OCI-LY7 (cell line): ENCODE measurements around the gene SH3RF3.

ENCODE experiments used
- EZH2phosphoT487 ChIP-seq: fragments of 200-600 bp; sonication (generic); IDR thresholded peaks from 2 replicates; pipeline ENCODE4 v1.6.1; 2018; ENCODE audit warnings: low read depth, borderline replicate concordance, mild to moderate bottlenecking, mixed run types, antibody characterized with exemption, low read length, moderate library complexity, mixed read lengths
- TF ChIP-seq, protein P1 (sequence below): fragments of 200-600 bp; sonication (generic); conservative IDR thresholded peaks from 2 replicates; pipeline ENCODE4 v1.5.1; 2014; ENCODE audit warnings: mild to moderate bottlenecking, antibody characterized with exemption, low read length, moderate library complexity, mixed read lengths

DNA sequence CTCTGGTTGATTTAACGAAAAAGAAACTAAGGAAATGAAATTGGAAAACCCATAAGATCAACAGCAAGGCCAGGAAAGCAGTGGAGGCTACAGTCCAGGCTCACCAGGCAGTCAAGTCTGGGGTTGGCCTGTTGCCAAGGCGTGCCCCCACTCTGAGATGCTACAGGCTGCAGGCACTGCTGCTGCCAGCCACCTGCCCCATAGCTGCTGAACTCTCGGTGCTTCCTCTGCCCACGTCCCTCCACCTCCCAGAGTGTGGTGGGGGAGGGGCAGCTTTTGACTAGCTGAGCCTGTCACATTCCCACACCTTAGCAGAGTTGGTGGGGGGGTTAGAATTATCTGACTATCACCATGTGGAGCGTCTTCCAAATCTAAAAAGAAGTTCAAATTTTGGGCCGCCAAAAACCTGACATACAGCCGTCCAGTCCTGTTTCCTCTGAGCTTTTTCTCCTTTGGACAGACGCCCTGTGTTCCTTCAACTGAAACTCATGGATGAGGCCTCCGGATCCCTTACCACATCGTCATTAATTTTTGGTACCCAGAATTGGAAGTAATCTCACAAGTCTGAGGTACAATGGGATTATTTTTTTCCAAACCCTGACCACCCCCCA is 3.9 kb upstream of the SH3RF3 start:
- TF ChIP-seq, protein P1, sequence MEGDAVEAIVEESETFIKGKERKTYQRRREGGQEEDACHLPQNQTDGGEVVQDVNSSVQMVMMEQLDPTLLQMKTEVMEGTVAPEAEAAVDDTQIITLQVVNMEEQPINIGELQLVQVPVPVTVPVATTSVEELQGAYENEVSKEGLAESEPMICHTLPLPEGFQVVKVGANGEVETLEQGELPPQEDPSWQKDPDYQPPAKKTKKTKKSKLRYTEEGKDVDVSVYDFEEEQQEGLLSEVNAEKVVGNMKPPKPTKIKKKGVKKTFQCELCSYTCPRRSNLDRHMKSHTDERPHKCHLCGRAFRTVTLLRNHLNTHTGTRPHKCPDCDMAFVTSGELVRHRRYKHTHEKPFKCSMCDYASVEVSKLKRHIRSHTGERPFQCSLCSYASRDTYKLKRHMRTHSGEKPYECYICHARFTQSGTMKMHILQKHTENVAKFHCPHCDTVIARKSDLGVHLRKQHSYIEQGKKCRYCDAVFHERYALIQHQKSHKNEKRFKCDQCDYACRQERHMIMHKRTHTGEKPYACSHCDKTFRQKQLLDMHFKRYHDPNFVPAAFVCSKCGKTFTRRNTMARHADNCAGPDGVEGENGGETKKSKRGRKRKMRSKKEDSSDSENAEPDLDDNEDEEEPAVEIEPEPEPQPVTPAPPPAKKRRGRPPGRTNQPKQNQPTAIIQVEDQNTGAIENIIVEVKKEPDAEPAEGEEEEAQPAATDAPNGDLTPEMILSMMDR: no peak
- TF ChIP-seq EZH2phosphoT487: no peak
